Stimulated activated CD4-positive, alpha-beta T cell treated with anti-CD3 and anti-CD28 coated beads, Interleukin-4, amount 100 ng/mL, for 4 hours (primary cell): ENCODE results near the gene ZNF394.

Experiments
- DNase-seq, 2 experiments: peaks; one replicate each; pipeline ENCODE4 v3.0.0-alpha.2; 2020

Gene ZNF394

GRCh38 chr7:99447943-99448342, 52.1 kb downstream of the ZNF394 start:
- no peak for DNase-seq

GRCh38 chr7:99446096-99446495, 54.0 kb downstream of the ZNF394 start:
- DNase-seq, result no peak
